Stimulated activated CD8-positive, alpha-beta memory T cell treated with anti-CD3 and anti-CD28 coated beads, Interleukin-4, amount 100 ng/mL, for 48 hours (primary cell): ENCODE results near the gene ID2.

Source experiments
- DNase-seq: peaks from one replicate; pipeline ENCODE4 v3.0.0-alpha.2; 2020

Gene ID2

DNA sequence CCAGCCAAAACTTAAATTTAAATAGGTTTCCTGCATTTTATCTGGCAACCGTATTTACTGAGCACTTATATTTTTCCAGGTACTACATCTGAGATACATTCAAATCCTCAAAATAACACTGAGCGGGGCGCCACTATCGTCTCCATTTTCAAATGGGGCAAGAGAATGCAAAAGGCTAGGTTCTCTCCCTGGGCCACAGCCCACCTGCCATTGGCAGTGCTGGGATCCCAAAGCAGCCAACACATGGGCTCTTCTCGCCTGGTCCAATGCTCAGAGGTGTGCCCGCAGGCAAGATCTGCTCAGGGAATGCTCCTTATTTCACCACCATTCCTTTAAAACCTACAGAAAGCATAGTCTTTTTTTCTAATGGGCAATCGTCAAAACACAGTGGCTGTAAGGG lies 11.3 kb upstream of the ID2 start:
- DNase-seq = no peak

DNA sequence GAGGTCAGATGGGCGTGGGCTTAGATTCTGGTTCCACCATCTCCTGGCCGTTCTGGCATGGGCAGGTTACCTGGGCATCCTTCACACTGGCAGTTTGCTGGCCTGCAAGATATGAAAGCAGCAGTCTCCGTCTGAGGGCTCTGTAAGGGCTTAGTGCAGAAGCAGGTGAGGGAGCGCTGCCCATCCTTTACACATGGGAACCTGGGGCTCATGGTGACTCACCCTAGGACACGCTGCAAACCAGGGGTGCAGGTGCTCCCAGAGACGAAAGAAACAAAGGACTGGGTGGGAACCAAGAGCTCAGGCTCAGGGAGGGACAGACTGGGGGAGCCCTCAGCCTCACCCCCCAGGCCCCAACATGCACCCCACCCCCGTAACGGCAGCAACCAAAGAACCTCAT lies 10.7 kb upstream of the ID2 start:
- DNase-seq = no peak

DNA sequence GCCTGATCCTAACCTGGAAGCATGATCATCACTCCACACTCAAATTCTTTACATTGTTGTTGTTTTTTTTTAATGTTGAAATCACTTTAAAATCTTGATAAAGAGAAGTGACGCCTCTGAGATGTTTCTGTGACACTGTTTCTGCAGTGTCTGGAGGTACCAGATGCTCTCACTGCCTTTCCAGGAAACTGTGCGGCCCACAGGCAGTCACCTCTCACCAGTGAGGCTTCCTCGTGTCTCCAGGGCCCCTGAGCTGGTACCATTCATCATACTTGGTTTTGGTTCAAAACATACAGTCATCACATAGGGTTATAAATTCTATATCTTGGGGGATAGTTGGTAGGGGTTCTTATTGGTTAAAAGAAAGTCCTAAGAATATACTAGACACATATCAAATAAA lies 10.1 kb upstream of the ID2 start:
- no peak for DNase-seq

DNA sequence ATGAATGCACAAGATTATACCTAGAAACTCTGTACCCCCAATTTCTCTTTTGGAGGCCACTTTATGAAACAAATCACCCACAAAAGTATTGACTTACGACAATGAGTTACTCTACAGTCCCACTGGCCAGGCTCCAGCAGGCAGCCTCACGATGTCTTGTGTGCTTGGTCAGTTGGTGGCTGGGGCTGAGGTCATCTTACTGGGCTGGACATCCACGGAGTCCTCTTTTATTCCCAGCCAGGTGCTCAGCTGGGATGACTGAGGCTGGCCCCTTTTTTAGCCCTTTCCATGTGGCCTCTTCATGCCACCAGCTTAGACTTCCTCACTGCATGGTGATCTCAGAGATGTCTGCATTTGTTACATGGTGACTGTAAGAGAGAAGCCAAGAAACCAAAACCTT lies 8.9 kb upstream of the ID2 start:
- DNase-seq = no peak

DNA sequence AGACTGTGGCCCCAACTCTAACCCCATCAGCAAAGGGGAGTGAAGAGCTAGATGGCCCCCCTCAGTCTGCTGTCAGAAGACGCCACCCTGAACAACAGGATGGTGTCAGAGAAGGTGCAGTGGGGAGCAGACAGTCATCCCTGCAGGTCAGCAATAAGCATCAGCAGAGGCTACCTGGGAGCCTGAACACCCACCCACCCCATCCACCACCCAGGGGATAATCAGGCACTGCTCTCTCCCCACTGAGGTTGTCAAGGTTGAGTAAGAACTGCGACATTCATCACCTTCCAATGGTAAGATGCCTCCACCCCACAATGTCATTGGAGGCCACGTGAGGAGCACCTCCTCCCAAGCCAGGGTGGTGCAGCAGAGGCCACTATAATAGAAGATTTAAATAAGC lies 8.5 kb upstream of the ID2 start:
- DNase-seq = no peak

DNA sequence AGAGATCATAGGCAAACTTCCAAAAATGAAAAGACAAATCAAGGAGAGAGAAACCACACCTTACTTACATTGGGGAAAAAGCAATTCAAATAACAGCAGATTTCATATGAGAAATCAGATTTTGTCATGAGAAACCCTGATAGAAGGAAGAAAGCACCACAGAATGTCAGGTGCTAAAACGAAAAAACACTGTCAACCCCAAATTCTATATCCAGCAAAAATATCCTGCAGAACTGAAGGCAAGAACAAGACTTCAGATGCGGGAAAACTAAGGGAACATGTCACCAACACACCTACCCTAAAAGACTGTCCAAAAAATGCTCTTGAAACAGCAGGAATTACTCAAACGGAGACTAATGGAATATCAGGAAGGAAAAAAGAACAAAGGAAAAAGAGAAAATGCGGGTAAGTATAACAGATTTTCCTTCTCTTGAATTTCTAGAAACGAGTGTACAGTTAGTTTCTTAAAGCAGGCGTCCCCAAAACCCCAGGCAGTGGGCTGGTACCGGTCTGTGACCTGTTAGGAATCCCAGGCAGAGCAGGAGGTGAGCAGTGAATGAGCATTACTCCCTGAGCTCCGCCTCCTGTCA lies 7.3 kb upstream of the ID2 start:
- no peak for DNase-seq

DNA sequence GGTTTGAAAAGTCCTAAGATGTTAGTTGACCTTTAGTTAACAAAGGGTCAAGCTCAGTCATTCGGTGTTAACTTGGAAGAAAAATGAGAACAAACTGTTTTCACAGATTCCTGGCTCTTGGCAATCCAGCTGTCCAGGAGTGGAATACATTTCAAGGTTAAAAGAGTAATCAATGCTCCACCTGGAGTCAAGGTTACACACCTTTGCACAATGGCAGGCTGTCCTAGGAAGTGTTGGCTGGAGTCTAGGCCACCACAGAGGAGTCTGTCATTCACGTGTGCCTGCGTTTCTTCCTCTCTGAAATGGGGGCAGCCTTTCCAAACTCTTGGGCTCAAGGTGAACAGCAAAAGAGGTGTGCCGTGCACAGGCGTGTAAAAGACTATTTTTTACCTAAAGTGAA lies 6.3 kb upstream of the ID2 start:
- DNase-seq = no peak

DNA sequence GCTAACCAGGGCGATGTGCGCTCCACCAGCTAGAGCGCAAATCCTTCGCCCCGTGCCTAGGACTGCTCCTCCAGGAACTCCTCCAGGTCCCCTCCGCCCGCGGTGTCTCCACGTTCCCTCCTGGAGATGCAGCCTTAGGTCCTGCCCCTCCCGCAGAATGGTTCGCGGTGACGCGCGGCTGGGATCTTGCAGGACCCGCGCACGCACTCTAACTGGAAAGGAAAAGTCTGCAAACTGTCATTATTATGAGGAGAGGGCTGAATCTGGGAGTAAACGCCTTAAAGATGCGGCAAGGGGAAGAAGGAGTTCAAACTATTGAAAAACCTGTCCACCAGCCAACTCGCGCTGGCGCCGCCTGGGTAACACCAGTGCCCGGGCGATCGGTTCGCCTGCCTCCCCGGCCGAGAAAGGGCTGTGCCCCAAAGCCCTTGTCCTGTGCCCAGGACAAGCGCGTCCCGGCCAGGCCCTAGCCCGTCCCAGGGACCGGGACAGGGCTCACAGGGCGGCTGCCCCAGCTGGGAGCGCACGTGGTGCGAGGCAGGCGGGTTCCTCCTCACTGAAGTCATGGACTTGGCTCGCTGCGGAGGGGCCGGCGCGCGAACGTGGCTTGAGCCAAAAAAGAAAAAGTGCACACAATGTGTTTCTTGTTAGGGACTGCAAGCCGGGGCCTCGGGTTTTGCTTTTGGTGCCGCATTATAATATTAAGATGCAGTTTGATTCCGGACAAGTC lies 5.5 kb upstream of the ID2 start:
- no peak for DNase-seq

DNA sequence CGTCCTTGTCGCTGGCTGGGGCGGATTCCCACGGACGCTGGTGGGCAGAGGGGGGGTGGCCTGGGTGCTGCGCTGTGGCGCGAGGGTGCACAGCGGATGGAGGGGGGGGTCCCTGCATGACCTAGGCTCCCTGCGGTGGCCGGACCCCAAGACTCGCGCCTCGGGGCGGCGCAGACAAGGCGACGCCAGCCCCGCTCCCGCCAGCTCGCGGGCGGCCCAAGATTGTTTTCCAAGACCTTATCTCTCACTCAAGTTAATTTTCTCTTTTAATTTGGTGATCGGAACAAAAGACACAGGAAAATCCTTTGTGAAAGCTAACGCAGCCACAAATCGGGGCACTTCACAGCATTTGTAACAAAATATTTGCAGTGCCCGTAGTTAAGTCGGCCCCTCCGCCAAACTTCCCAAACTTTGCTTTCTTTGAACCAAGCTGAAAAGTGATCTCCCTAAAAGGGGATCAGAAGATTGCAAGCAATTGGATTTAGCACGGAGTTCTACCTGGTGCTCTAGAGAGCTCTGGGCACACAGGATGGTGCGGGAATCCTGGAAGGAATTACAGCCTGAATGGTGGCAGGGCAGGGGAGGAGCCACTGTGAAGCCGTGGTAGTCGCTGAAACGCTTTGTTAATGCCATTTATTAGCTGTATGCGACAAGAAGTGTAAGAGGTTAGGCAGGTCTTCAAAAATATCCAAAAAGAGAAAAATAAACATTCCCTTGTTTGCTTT lies 4.8 kb upstream of the ID2 start:
- no peak for DNase-seq

DNA sequence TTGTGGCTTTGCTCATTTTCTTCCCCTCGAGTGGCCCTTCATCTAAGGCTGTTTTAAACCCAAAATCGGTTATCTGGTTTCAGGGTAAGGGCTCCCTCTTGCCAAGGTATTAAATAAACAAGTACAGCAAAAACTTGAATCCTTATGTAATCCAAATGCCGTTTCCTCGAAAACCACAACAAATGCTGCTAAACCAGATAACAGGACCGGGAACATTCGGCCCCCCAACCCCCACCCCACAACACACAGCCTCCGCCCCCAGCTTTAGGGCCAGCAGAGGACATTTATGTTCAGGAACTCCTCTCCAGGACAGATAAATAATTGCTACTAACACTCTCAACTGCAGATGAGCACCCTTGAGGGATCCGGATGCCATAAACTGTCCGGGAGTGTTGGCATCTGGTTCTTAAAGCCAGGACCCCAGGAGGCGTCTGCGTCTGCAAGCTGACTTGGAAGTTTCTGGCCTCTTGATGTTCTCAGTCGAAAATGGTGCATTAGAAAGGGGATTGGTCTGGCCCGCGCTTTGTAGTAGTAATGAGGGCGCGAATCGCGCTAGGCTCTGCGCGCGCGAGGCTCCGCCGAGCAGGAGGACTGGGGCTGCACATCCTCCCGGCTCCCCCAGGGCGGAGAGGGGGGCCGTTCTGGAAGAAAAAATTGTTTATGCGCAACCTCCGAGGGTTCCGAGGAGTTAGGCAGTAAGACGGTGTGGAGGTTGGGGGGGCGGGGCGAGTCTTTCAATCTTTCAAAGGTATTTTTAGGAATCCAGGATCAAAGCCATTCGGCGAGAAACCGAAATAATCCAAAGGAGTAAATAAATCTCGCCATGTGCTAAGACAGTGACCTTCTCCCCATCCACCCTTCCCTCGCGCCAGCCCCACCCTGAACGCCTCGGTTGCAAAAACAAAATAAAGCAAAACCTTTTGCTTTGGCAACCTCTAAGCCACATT lies 3.9 kb upstream of the ID2 start:
- peak; percentile 56 for DNase-seq

DNA sequence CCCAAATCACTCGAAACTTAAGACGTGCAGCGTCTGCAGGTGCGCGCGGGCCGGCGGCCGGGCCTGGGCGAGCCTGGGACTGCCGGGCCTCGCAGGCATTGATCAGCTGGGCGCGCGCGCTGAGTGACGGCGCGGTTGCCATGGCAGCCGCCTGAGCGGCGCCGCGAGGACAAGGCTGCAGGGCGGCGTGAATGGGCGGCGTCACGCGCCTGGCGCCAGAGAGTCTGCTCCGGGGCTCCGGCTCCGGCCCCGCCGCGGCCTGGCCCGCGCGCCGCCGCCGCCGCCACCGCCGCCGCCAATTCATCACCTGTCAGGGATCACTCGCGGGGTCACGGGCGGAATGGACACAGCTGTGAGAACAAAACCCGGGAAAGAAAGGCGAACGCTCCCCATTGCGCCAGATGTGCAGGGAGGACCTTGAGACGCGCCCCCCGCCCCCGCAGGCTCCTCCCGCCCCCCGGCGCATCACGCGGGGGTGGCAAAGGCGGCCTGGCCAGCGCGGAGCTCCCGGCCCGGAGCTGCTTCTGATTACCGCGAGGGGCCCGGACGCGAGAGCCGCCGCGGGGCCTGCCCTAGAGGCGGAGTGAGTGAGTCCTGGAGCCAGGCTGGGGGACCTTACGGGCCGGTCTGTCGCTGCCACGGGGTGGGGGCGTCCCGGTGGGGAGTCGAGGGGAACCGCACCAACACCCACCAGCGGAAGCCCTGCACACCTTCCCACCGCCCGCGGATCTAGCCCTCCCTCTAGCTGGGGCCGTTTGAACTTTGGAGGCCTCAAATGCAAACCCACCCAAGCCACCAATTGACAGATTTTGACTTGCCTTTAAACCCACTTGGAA lies 2.9 kb upstream of the ID2 start:
- DNase-seq = peak; percentile 87

DNA sequence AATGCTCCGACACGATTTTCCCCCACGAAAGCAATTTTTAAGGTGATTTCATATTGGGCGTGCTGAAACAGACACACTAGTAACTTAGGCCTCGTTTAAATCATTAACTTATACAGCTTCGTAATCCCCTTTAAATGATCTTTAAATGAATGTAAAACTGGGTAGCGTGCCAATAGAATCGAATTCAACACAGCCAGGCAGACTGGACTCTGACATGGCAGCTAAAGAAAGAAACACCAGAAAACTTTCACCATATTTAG lies 2.4 kb upstream of the ID2 start:
- DNase-seq = no peak

DNA sequence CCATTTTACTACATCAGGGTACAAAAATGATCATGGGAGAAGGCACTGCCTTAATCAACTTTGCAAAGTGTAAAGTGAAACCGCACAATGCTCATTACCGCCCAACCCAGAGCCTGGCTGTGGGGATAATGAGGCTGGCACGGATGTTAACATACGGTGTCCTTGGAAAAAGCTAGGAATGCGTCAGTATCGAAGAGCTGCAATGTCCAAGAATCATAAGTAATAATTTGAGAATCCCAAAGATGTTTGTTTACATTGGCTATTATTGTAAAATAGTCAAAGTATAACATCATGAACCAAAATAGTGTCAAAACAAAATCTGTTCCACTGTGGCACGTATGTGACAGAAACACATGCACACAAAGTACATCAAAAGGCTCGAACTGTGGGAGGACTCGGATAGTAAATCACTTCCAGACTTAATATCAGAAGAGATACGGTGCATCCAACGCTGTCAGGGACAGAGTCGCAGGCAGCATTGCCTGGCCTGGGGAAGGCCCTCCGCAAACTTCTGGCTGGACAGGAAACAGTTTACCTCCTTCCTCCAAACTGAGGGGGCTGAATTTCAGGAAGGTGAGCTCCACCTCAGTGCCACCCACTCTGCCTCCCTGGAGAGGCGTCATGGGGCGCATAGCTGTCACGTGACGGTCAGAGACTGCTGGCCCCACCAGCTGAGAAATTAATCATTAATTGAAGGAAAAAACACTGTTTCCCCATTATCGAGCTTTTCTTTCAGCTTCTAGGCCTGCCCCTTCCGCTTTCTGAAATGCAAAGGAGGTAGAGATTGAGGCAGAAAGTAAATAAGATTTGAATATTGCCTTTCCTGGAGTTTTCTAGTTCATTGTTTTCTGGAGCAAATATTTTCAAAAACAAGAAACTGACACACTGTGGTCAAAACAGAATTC lies 1.8 kb upstream of the ID2 start:
- DNase-seq = no peak

DNA sequence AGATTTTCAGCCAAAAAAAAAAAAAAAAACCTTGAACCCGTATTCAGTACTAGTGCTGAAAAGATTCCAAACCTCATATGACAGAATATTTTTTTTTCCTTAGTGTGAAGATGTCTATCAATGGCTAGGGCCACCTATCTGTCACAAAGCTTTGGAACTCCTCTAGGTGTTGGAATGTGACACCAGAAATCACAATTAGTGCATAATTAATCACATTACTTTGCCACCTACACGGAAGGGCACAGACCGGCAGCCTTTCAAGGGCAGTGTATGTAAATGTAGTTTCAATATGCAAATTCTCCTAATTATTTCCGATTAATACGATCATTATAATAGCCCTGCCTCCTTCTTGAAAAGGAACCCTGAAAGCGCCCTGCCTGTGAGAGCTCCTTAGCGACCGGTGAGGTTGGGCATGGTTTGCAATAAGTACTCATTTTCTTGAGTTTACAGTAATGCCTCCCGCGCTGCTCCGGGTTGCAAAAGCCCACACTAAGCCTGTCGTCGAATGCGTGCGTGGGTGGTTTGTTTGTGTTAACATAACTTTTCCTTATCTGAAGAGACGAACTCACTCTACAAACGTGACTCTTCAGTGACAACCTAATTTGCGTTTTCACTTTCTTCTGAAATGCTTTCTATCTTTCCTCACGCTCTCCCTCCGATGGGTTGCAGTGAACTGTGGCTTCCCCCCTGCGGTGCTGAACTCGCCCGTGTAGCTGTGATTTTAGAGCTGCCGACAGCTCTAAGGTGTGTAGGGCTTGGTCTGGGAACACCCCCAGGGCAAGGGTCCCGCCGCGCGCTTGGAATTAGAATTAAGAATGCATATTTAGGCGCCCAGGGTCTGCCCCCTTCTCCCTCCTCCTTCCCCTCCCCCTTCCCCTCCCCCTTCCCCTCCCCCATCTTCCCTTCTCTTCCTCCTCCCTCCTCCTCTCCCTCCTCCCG lies 765 bp upstream of the ID2 start:
- DNase-seq = peak; percentile 90

DNA sequence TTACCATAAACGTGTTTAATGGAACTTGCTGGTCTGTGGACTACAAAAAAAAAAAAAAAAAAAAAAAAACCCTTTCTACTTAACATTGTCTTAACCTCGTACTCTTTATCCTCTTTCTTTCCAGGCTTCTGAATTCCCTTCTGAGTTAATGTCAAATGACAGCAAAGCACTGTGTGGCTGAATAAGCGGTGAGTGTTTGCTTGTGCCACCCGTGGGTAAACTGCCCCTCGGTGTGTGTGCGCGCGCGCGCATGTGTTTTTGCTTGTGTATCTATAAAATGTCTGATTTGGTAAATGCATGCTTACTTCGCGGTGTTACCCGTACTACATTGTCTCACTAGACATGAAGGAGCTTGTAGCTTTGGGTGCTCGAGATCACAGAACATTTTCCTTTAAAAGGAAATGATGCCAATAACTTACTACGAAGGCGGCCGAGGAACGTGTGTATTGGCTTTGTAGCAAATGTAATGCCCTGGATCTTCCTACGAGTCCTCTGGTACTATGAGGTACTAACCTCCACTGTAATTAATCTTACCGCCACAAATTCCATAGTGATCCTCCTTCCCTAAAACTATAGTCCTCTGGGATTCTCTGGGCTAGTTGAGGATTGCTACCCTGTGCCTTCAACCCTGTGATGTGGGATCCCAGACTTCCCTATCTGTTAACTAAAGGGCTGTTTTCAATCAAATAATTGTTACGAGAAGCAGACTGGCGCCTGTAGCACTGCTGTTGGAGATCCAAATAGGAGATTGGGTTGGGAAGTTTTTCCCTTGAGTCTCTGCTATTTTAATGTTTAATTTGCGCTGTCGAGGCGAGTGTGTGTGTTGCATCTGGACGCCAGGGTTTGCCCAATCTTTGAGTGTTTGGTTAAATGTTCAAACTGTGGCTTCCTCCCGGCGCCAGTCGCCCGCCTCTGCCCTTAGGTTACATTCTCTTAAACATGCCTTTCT lies 1.1 kb downstream of the ID2 start:
- peak; percentile 63 for DNase-seq

DNA sequence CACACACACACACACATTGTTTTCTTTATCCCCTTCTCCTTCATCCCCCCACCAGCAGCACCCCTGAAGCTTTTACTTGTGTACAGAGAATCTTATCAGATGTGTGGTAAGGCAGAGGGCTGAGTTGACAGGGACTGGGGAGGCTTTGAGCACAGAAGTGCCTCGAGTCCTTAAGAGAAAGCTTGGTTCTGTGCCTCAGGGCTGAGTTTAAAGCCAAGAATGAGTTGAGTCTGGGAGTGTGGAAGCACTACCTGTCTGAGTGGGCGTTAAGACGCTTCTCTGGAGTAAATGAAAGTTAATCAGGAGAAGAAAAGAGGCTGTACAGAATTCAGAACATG lies 2.7 kb downstream of the ID2 start:
- DNase-seq = peak; percentile 67

DNA sequence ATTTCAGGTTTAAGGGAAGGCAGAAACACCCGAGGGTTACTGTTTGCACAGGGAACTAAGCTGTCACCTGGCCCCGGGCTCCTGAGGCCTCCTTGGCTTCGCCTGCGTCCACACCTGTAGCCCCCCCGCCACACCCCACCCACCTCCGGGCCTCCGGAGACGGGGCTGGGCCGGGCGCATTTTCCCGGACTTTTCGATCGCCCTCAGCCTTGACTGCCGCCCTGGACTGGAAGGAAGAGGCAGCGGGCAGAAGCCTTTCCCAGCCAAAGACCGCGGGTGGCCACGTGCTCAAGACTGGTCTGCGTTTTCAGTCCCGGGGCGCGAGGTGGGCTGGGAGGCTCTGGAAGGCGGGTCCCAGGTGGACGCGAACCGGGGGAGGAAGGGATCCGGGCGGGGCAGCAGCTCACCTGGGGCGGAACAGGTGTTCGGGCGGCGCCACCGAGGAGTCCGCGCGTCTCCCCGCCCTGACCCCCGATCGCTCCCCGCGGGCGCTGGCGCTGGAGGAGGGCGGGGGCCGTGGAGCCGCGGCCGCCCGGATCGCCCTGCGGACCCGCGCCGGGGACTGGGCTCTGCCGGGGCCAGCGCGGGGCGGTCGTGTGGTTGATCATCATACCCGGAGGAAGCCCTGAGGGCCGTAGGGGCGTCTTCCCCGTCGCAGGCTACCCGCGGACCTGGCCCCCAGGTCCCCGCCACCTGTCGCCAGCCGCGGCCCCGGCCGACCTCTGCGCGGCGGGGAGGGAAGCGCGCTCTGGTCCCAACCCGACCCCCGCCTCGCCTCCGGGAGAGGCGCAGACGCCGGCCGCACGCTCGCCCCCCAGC lies 3.2 kb downstream of the ID2 start:
- DNase-seq = peak; percentile 77

DNA sequence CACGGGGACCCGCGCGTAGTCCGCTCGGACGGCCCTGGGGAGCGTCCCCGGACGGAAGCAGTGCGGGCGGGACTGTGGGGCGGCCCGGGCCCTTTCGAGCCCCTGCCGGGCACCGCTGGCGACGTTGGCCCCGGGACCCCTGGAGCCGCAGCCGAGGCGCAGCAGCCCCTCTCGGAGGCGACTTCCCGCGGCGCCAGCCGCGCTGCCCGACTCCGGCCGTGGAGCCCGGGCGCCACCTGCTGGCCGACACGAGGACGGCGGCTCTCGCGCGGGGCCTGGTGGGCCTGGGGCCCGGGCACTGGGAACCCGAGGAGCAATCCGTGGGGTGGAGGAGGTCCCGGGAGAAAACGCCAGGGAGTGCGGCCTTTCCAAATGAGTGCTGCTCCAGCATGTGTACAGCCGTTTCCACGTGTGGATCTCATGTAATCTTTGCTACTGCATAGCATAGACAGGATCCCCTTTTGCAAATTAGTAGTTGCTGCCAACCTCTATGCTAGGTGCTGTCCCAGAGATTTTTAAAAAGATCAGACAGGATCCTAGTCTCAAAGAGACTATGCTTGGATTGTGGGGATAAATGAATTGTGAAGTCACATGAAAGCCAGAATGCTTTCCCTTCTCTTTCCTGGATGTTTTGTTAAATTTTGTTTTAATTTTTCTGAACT lies 4.0 kb downstream of the ID2 start:
- DNase-seq = peak; percentile 90
